RCC 7860 (cell line): Measurements from ENCODE around the gene DAO.
"Not testable (repeated sequence)": the region's sequence is repeated elsewhere in the genome, so short reads cannot be mapped to it uniquely, and the experiment has no call there.

Experiments
- DNase-seq: peaks from one replicate; pipeline ENCODE4 v3.0.0-alpha.2; 2015; ENCODE audit warnings: low spot score
- FAIRE-seq: peaks from 2 replicates; lab custom pipeline; 2012; peaks lifted over from hg19 to GRCh38; lab: Jason Lieb, UNC

Gene DAO

DNA sequence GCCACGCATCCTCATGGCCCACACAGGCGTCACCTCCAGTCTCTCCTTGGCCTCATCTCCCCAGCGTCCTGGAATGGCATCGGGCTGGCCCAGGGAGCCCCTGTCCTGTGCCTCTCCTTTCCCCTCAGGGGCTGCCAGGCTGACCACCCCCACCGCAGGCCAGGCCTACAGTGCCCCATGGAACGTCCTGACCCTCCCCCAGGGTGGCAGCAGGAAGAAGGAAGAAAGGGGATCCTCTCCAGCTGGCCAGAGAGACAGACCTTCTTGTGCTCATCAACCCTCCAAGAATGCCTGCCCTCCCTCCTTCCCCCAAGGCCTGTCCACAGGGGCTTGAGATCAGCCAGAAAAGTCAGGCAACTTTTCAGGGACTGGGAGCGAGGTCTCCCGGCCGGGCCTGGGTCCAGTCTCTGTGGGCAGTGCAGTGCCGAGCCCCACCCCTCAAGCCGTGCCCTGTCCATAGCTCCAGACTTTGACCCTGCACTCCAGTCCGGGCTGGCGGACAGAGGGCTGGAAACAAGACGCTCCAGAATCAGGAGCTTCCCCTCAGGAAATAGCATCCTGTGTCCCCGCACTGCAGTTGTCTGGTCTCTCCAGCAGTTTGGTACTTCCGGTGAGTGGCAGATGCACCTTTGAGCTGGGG is at the start of gene DAO:
DAO (plus strand) TSS at position 478 of the 640 bp plus-strand sequence. CDS start 4,915 bp downstream, outside the sequence.
- DNase-seq, result no peak
- no peak for FAIRE-seq

DNA sequence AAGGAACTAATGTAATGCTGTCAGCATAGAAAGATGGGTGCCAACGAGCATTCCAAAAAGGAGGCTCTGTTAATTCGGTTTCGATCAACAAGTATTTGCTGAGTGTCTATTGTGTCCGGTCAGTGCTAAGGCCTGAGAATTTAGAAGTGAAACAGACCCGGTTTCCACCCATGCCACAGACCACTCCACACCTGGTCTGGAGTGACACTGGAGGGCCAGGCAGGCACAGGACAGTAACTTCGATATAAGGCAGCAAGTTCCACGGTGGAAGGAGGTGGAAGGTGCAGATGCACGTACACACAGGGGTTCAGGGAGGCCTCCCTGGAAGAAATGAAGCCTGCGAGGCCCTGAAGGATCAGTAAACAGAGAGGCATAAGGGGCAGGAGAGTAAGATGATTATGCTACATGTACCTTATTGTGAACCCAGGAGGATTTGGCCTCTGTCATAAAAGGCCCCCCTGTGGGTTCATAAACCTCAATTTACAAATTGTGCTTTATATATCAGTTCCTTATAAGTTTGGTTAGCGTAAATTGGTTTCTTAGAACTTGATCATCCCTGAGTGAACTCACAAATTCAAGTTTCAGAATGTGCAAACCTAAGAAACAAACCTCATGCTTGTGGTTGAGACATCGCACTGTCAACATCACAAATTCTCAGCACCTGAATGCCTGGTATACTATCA is 48.4 kb upstream of the DAO start:
- FAIRE-seq, result no peak

GRCh38 chr12:108832208-108832607 is 47.7 kb upstream of the DAO start:
- FAIRE-seq, result no peak
- no peak for DNase-seq

More for the DNA sequence above, 48.4 kb upstream of the DAO start:
- no peak for DNase-seq

- DNase-seq (peak; percentile 54), FAIRE-seq (no peak)
Measured at GRCh38 chr12:108832730-108833354, 47.0 kb upstream of the DAO start.

- peak; percentile 17 for FAIRE-seq
- peak; percentile 90 for DNase-seq
Measured at GRCh38 chr12:108833355-108833733, 46.5 kb upstream of the DAO start.

DNA sequence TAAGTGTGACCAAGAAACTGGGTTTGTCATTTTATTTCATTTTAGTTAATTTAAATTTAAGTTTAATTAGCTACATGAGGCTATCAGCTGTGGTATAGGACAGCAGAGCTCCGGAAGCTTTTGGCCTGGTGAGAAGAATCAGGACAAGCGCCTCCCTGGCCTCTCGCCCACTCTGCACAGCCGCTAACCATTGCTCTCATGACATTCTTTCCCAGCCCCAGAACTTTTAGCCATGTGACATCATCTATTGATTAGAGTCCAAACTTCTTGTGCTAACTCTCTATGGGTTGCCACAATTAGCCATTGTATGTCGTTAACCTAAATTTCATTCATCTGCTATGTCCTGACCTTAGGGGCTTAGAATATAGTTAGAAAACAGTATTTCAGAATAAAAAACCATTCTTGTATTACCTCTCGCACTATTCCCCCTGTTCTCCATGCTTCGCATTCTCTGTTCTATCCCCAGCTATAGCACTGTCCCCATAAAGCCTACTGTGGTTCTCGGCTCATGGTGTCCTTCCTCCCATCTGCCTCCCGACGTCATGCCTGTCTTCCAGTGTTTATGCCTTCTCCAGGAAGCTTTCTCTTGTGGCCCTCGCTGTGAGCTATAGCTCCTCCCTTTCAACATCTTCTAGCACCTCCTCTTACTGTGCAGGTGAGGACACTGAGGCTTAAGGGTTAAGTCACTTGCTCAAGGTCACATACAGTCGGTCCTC is 46.0 kb upstream of the DAO start:
- peak; percentile 6 for DNase-seq
- no peak for FAIRE-seq

GRCh38 chr12:108835860-108836634 is 43.8 kb upstream of the DAO start:
- peak; percentile 98 for FAIRE-seq
- DNase-seq, result no peak

GRCh38 chr12:108837239-108837638 is 42.7 kb upstream of the DAO start:
- DNase-seq (no peak), FAIRE-seq (no peak)

- DNase-seq (no peak), FAIRE-seq (no peak)
Measured at GRCh38 chr12:108837680-108838079, 42.2 kb upstream of the DAO start.

GRCh38 chr12:108838194-108839017 is 41.5 kb upstream of the DAO start:
- peak; percentile 99 for DNase-seq

GRCh38 chr12:108839018-108839889 is 40.6 kb upstream of the DAO start:
- DNase-seq (no peak), FAIRE-seq (no peak)

More at GRCh38 chr12:108838194-108839017, 41.5 kb upstream of the DAO start:
- peak; percentile 91 for FAIRE-seq

GRCh38 chr12:108839890-108840230 is 40.0 kb upstream of the DAO start:
- FAIRE-seq, result no peak
- no peak for DNase-seq

GRCh38 chr12:108840605-108841332 is 39.1 kb upstream of the DAO start:
- DNase-seq, result no peak
- FAIRE-seq, result no peak

DNA sequence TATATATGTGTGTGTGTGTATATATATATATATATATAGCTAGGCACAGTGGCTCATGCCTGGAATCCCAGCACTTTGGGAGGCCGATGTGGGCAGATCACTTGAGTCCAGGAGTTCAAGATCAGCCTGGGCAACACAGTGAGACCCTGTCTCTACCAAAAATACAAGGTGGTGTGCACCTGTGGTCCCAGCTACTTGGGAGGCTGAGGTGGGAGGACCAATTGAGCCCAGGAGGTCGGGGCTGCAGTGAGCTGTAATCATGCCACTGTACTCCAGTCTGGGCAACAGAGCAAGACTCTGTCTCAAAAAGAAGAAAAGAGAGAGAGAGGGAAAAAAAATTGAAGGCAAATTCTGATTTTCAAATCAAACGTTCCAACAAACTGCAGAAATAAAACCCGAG is 38.1 kb upstream of the DAO start:
- not testable (repeated sequence) for FAIRE-seq

DNA sequence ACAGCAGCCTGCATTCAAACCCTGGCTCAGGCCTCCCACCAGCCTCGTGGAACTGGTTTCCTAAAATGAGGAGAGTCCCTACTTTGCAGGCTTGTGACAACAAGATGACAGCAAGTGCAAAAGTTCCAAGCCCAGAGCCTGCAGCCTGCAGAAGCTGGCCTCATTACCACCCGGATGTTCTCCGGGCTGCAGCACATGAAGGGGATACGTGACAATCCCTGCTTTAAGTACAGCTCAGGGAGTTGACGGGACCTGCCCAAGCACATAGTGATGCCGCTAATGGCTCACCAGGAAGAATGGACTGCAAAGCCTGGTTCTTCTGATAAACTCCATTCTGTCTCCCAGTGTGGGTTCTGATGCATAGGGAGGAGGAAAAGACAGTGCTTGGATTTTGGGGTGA is 37.5 kb upstream of the DAO start:
- DNase-seq, result no peak
- no peak for FAIRE-seq

More for the DNA sequence above, 38.1 kb upstream of the DAO start:
- not testable (repeated sequence) for DNase-seq

GRCh38 chr12:108843187-108843586 is 36.7 kb upstream of the DAO start:
- no peak for DNase-seq
- no peak for FAIRE-seq

DNA sequence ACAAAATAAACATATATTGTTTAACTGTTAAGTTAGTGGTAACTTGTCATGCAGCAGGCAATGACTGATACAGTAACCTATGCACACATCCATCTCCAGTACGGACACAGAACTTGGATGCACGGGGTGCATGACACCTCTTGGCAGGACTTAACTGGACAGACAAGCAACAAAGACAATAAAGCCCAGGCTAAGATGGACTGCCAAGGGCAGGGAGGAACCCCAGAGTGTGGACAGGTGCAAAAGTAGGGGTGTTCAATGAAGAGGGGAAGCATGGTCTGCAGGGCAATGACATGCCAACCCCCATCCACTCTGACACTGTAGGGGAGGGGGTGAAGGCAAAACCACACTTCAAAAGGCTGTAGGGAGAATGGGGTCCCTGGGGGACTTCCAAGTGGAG is 34.2 kb upstream of the DAO start:
- FAIRE-seq (no peak), DNase-seq (no peak)

DNA sequence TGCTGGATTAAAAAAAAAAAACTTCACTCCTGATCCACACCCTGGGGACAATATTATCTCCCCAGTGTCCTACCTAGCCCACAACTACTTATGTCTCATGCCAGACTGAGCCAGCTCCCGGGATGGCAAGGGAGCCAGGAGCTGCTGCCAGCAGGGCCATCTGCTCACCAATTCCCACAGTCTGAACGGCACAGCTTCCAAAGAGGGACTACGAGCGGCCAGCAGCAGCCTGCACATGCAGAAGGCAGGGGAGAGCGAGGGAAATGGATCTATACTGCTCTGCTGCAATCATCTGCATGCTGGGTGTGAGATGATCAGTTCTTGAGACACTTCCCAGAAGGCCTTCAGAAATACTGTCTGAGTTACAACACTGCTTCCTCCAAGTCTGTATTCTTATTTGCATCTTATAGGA is 33.6 kb upstream of the DAO start:
- FAIRE-seq, result no peak
- DNase-seq, result no peak
